H1 (cell line): ENCODE data around the gene DOC2A. TPM values are rescaled to one million over a fixed set of nuclear protein-coding genes. Genes with fewer than 3 reads are reported as not detected.

ENCODE experiments used
- TAF7 ChIP-seq: optimal IDR thresholded peaks from 2 replicates; pipeline ENCODE3; 2011; ENCODE audit warnings: low read depth, mild to moderate bottlenecking, inconsistent platforms, low read length, moderate library complexity, borderline replicate concordance
- polyA plus RNA-seq, 7 experiments: library from polyadenylated mRNA; depleted of rRNA in 3 of 7; stranded (reverse) in 5 of 7; unstranded in 2 of 7; fragments of >200 nt in 5 of 7; fragments of 200-250 nt in 2 of 7; gene quantifications; 1 replicate in 5 of 7; 2 replicates in 1 of 7; 4 replicates in 1 of 7; pipeline versions ENCODE4 v1.2.1 to v1.2.3, GENCODE V29; 2011 to 2013; ENCODE audit warnings: missing spikeins in 2 of 7, mixed read lengths in 2 of 7
- total RNA-seq: library from RNA; stranded (reverse); fragmentation: NEBNext Ultra II Directional; extraction: Animal tissue kit (Norgen Biotek cat#: 25700); gene quantifications from 2 replicates; pipeline ENCODE4 v1.2.1, GENCODE V29; 2021

The DOC2A gene
- total and polyA plus RNA-seq, 2 of the 8 experiments (the other 6 are each of a cell fraction or from before 2014, with no cell fraction given): 13.9 to 20.7 TPM

GRCh38 chr16:30053376-30054015 is 42.7 kb upstream of the DOC2A start (continued):
- no peak for TF ChIP-seq TAF7
